HG02678 (cell line): Measurements from ENCODE around the gene HOXA6.

Source experiments
- ATAC-seq: cut with Tn5 transposase; IDR thresholded peaks from one replicate; pipeline ENCODE4 v1.9.1; 2021; ENCODE audit warnings: mild to moderate bottlenecking, moderate library complexity; ENCODE audit not compliant: unreplicated experiment

The HOXA6 gene

GRCh38 chr7:27124902-27125689, 22.5 kb downstream of the HOXA6 start:
- no peak for ATAC-seq

- ATAC-seq: no peak
These were observed 23.3 kb downstream of the HOXA6 start for GRCh38 chr7:27124096-27124901.

GRCh38 chr7:27123477-27124053, 24.0 kb downstream of the HOXA6 start:
- ATAC-seq: no peak

GRCh38 chr7:27123007-27123476, 24.5 kb downstream of the HOXA6 start:
- ATAC-seq: no peak

GRCh38 chr7:27122077-27122910, 25.3 kb downstream of the HOXA6 start:
- no peak for ATAC-seq

GRCh38 chr7:27121684-27122076, 25.9 kb downstream of the HOXA6 start:
- no peak for ATAC-seq

- no peak for ATAC-seq
These were observed 28.1 kb downstream of the HOXA6 start for GRCh38 chr7:27119412-27119911.

GRCh38 chr7:27118580-27118979, 29.0 kb downstream of the HOXA6 start:
- ATAC-seq: no peak

- ATAC-seq: no peak
These were observed 29.6 kb downstream of the HOXA6 start for GRCh38 chr7:27117887-27118491.

- no peak for ATAC-seq
These were observed 30.4 kb downstream of the HOXA6 start for GRCh38 chr7:27116962-27117886.

- ATAC-seq: no peak
These were observed 31.3 kb downstream of the HOXA6 start for GRCh38 chr7:27116031-27116961.

- no peak for ATAC-seq
These were observed 32.1 kb downstream of the HOXA6 start for GRCh38 chr7:27115221-27116026.

GRCh38 chr7:27114881-27115220, 32.7 kb downstream of the HOXA6 start:
- ATAC-seq: no peak

GRCh38 chr7:27113991-27114769, 33.4 kb downstream of the HOXA6 start:
- no peak for ATAC-seq

- no peak for ATAC-seq
These were observed 34.3 kb downstream of the HOXA6 start for GRCh38 chr7:27112955-27113949.
